GM10266 (cell line): ENCODE data around the gene DNAH6.

Experiments
- DNase-seq: peaks from one replicate; pipeline ENCODE4 v3.0.0; 2012; ENCODE audit errors: extremely low spot score
- TF ChIP-seq, protein P1 (sequence below): IDR thresholded peaks from 2 replicates; pipeline ENCODE4 v1.5.1; 2012; ENCODE audit warnings: mild to moderate bottlenecking, low read depth; ENCODE audit not compliant: control insufficient read depth, insufficient read depth; ENCODE audit errors: missing control alignments

DNAH6 gene

GRCh38 chr2:84797271-84797670 lies 281.0 kb downstream of the DNAH6 start:
- TF ChIP-seq, protein P1, sequence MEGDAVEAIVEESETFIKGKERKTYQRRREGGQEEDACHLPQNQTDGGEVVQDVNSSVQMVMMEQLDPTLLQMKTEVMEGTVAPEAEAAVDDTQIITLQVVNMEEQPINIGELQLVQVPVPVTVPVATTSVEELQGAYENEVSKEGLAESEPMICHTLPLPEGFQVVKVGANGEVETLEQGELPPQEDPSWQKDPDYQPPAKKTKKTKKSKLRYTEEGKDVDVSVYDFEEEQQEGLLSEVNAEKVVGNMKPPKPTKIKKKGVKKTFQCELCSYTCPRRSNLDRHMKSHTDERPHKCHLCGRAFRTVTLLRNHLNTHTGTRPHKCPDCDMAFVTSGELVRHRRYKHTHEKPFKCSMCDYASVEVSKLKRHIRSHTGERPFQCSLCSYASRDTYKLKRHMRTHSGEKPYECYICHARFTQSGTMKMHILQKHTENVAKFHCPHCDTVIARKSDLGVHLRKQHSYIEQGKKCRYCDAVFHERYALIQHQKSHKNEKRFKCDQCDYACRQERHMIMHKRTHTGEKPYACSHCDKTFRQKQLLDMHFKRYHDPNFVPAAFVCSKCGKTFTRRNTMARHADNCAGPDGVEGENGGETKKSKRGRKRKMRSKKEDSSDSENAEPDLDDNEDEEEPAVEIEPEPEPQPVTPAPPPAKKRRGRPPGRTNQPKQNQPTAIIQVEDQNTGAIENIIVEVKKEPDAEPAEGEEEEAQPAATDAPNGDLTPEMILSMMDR: no peak
- DNase-seq: no peak

DNA sequence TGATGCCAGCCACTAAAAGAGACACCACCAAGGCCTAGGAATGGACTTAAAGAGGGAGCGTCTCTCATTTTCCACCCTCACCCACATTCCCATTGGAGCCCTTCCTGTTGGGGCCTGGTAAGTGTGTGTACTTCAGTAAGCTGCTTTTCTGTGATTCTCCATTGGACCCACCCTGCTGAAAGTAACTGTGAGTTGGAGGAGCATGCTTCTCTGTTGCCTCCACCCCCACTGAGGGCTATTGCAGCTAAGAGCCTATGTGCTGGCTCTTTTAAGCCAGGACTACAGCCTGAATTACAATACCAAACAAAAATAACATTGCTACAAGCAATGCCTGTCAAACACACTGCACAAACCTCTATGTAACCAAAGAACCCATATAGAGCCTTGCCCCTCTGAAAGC lies 283.5 kb downstream of the DNAH6 start:
- TF ChIP-seq, protein P1: no peak
- no peak for DNase-seq

- TF ChIP-seq, protein P1: no peak
- DNase-seq: no peak
These were observed 284.0 kb downstream of the DNAH6 start for GRCh38 chr2:84800194-84800805.

- no peak for DNase-seq
- TF ChIP-seq, protein P1: no peak
These were observed 285.5 kb downstream of the DNAH6 start for GRCh38 chr2:84801811-84802210.

DNA sequence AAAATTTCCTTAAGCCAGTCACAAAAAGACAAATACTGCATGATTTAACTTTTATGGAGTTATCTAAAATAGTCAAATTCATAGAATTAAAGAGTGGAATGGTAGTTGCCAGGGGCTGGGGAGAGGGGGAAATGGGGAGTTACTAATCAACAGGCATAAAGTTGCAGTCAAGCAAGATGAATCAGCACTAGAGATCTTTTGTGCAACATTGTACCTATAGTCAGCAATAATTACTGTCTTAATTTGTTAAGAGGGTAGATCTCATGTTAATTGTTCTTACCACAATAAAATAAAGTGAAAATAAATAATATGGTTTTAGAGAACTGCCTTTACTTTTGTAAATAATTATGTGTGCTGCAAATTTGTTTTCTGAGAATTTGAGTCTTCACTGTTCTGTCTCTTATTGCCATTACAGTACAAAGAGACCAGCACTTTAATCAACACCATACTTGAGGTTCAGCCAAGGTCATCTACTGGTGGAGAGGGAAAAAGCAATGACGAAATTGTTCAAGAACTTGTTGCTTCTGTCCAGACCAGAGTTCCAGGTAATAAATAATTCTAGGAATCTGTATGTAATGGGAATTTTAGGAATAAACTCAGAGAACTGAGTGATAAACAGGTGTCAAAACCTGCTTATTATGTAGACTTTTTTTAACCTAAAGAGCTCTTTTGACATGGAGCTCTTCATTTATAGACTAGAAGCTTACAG lies 289.1 kb downstream of the DNAH6 start:
- TF ChIP-seq, protein P1: no peak
- no peak for DNase-seq

DNA sequence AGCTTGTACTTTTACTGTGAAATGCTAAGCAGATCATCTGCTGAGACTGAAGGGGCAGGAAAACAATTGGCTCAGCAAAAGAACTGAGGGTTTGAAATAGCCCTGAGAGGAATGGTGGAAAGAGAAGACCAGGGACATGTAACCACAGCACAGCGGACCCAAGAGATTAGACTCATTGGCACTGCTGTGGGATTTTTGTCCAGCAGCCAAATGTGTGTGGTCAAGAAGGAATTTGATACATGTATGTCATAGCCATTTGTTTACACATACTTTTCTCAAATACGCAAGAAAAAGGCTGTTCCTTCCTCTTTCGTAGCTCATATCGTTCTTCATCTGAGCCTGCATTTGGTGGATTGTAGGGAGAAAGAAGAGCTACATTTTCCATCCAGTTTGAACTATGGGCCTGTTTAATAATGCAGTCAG lies 290.8 kb downstream of the DNAH6 start:
- TF ChIP-seq, protein P1: no peak
- DNase-seq: no peak

GRCh38 chr2:84808279-84808678 lies 292.0 kb downstream of the DNAH6 start:
- no peak for DNase-seq

More at GRCh38 chr2:84808279-84808678, 292.0 kb downstream of the DNAH6 start:
- TF ChIP-seq, protein P1: no peak
